ENCODE data around the gene NUMA1. TPM values are rescaled to one million over a fixed set of nuclear protein-coding genes. Genes with fewer than 3 reads are reported as not detected.

NUMA1 gene
- total and polyA plus RNA-seq, 9 of the 15 experiments (the other 6 are each of a cell fraction or from before 2014, with no cell fraction given), result 4.1 to 104 (median 51.2) TPM

- TF ChIP-seq ZNF354B (CRISPR knock-in tag; IDR thresholded peaks at IDR 0.05) (no peak), HOMEZ (CRISPR knock-in tag; IDR thresholded peaks at IDR 0.05) (no peak), TAF7 (tag; IDR thresholded peaks at IDR 0.05) (no peak), ZNF76 (CRISPR knock-in tag; IDR thresholded peaks at IDR 0.05; ENCODE audit: borderline replicate concordance) (no peak), CBFB (CRISPR knock-in tag; IDR thresholded peaks at IDR 0.05) (peak; percentile 45; the same call in 1 of the 2 replicates), SMARCE1 (IDR thresholded peaks at IDR 0.05) (no peak), SAFB2 (IDR thresholded peaks at IDR 0.05; ENCODE audit: borderline replicate concordance, low read depth, low read length, severe bottlenecking) (no peak), MTA3 (IDR thresholded peaks at IDR 0.05; ENCODE audit: borderline replicate concordance) (peak; percentile 46; the same call in 1 of the 2 replicates), MYC (IDR thresholded peaks at IDR 0.05; ENCODE audit: low read depth, low read length) (0 out of 2 replicates have a peak, but pooled peaks have one; percentile 24), MYC (CRISPR knock-in tag; IDR thresholded peaks at IDR 0.05; ENCODE audit: borderline replicate concordance, low read depth) (no peak), PRDM10 (IDR thresholded peaks at IDR 0.05; ENCODE audit: partially characterized antibody) (no peak), HDGF (IDR thresholded peaks at IDR 0.05) (no peak), POLR2A (conservative IDR thresholded peaks at IDR 0.05) (no peak), CREM (IDR thresholded peaks at IDR 0.05; ENCODE audit: low read depth) (0 out of 2 replicates have a peak, but pooled peaks have one; percentile 32), GABPA (tag; conservative IDR thresholded peaks at IDR 0.05; ENCODE audit: low read depth) (peak; percentile 34; the same call in 1 of the 2 replicates), NFRKB (IDR thresholded peaks at IDR 0.05; ENCODE audit: low read depth) (no peak), E2F8 (IDR thresholded peaks at IDR 0.05; ENCODE audit: low read depth, partially characterized antibody) (no peak), HES1 (IDR thresholded peaks at IDR 0.05; ENCODE audit: low read depth) (no peak)
These were observed 10.9 kb upstream of the NUMA1 start (continued) for GRCh38 chr11:72091292-72091691.

All from K562 (cell line).